Heart right ventricle (tissue), 16 donors: ENCODE measurements around the gene RANBP10. TPM values are rescaled to one million over a fixed set of nuclear protein-coding genes. Genes with fewer than 3 reads are reported as not detected.

ENCODE experiments used
- ATAC-seq, 8 donors: fragments of 200-7000 bp; cut with Tn5 transposase; one replicate each; pipeline ENCODE4 v1.9.1; 2020; ENCODE audit warnings: mild to moderate bottlenecking in 8 of 8, moderate library complexity in 8 of 8, moderate number of reproducible peaks in 1 of 8
- DNase-seq, 2 donors: peaks; one replicate each; pipeline ENCODE4 v3.0.0-alpha.2; 2020
- H3K27ac ChIP-seq, 10 donors: fragments of 200-600 bp; sonication (generic) in 2 of 10; one replicate each; pipeline versions ENCODE4 v1.5.0 to v1.8.0; 2020 to 2022; ENCODE audit warnings: mild to moderate bottlenecking in 3 of 10
- H3K27me3 ChIP-seq, 7 donors: fragments of 200-600 bp; one replicate each; pipeline ENCODE4 v1.8.0; 2021 to 2022; ENCODE audit warnings: mild to moderate bottlenecking in 2 of 7
- H3K36me3 ChIP-seq, 9 donors: fragments of 200-600 bp; sonication (generic) in 1 of 9; one replicate each; pipeline versions ENCODE4 v1.5.0 to v1.8.0; 2020 to 2022; ENCODE audit warnings: mild to moderate bottlenecking in 2 of 9
- H3K4me1 ChIP-seq, 9 donors: fragments of 200-600 bp; sonication (generic) in 1 of 9; one replicate each; pipeline versions ENCODE4 v1.5.0 to v1.8.0; 2020 to 2022; ENCODE audit warnings: mild to moderate bottlenecking in 4 of 9
- H3K4me3 ChIP-seq, 10 donors: fragments of 200-600 bp; sonication (generic) in 2 of 10; one replicate each; pipeline versions ENCODE4 v1.5.0 to v1.8.0; 2020 to 2022; ENCODE audit warnings: mild to moderate bottlenecking in 7 of 10, moderate library complexity in 2 of 10
- H3K9me3 ChIP-seq, 11 donors: fragments of 200-600 bp in 10 of 11; sonication (generic) in 2 of 11; one replicate each; pipeline versions ENCODE4 v1.5.0 to v1.8.0; 2013 to 2022; ENCODE audit warnings: mild to moderate bottlenecking in 2 of 11, control low read depth in 1 of 11, moderate library complexity in 1 of 11
- WGBS, 2 donors: extraction: QIAGEN DNeasy Blood & Tissue Kit; methylation state at CpG; one replicate each; pipeline ENCODE4 v1.1.7; 2013; ENCODE audit warnings: inconsistent platforms in 1 of 2; 5-methylcytosine and 5-hydroxymethylcytosine counted together
- intact Hi-C, 10 donors: fragments of 100-400 bp; cut with DNase I; formaldehyde crosslinking; loops; one replicate each; pipeline versions ENCODE4 v1.11.1 to v1.14.2; 2022
- polyA plus RNA-seq, 2 donors: library from polyadenylated mRNA; stranded (reverse); fragments of 200-250 nt; gene quantifications; one replicate each; pipeline ENCODE4 v1.2.3, GENCODE V29; 2013
- total RNA-seq, 10 donors: library from RNA; stranded (reverse); fragmentation: NEBNext Ultra II Directional in 3 of 10; extraction: Animal tissue kit (Norgen Biotek cat#: 25700) in 3 of 10; gene quantifications; one replicate each; pipeline versions ENCODE4 v1.2.1 to v1.2.4, GENCODE V29; 2021 to 2023
- TF ChIP-seq, protein P1 (sequence below), 9 donors: fragments of 200-600 bp; sonication (generic) in 2 of 9; IDR thresholded peaks; one replicate each; pipeline versions ENCODE4 v1.5.0 to v1.8.0; 2021 to 2022; ENCODE audit warnings: antibody characterized with exemption in 9 of 9, mild to moderate bottlenecking in 5 of 9, moderate library complexity in 1 of 9
- donor health status: Arrhythmogenic right ventricular cardiomyopathy.
- donor health status: ischemic (EF 13 %, LVEDD 7.1; RV severe dilation, severe dysfunction).
- donor health status: healthy with polysubstance abuse.
- donor health status: DM: no; HTN: yes; CAD: no.
- donor health status: DM: no; HTN: no; CAD: no.
- donor health status: ischemic (EF 25% LVEDD 6.9; RV normal size, moderate dysfunction).
- donor health status: ischemic (EF 25% LVEDD 5.7; RV mildly dilated, moderate dysfunction).
- donor health status: healthy.
- donor health status: DM: yes; HTN: yes; CAD: no.
- donor health status: Ischemic cardiomyopathy.
- donor health status: ischemic (EF 35%, LVEDD 5.7; RV mildly dilated, moderate dysfunction).
- donor health status: nonischemic (EF 11% LVEDD 7.7; RV severe dilation, severe dysfunction).
- donor health status: DM: yes; HTN: yes; CAD: no.
- donor health status: PGD.
- donor health status: ischemic (EF 29% LVEDD 5.4; RV normal size, mild dysfunction).
- donor health status: nonischemic (EF 23%, LVEDD 6.1; RV moderate dilation, normal function).

RANBP10 gene
- total and polyA plus RNA-seq, 12 donors, result 6.4 to 21.6 (median 13.4) TPM

DNA sequence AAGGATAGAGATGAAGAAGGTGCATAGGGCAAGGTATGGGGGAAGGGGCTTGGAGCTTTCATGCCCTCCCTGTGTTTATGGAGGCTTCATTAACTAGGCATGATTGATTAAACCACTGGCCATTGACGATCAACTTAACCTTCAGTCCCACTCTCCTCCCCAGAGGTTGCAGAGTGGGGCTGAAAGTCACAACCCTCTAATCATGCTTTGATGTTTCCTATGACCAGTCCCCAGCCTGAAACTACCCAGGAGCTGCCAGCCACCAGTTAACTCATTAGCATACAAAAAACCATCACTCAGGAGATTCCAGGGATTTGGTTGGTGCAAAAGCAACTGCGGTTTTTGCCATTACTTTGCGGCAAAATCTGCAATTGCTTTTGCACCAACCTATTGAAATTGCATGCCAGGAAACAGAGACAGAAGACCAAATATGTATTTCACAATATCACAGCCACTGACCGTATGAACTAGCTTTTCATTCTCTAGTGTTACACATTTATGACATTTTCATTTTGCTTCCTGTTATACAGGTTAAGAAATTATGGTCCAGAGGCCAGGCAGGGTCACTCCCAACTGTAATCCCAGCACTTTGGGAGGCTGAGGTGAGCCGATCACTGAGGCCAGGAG lies 92.6 kb downstream of the RANBP10 start:
- ATAC-seq (no peak), DNase-seq (no peak)
- no peaks in the 10 kb centered on the region for H3K27me3 ChIP-seq
- H3K27ac ChIP-seq, result no peak overlapping the region
- TF ChIP-seq, protein P1, sequence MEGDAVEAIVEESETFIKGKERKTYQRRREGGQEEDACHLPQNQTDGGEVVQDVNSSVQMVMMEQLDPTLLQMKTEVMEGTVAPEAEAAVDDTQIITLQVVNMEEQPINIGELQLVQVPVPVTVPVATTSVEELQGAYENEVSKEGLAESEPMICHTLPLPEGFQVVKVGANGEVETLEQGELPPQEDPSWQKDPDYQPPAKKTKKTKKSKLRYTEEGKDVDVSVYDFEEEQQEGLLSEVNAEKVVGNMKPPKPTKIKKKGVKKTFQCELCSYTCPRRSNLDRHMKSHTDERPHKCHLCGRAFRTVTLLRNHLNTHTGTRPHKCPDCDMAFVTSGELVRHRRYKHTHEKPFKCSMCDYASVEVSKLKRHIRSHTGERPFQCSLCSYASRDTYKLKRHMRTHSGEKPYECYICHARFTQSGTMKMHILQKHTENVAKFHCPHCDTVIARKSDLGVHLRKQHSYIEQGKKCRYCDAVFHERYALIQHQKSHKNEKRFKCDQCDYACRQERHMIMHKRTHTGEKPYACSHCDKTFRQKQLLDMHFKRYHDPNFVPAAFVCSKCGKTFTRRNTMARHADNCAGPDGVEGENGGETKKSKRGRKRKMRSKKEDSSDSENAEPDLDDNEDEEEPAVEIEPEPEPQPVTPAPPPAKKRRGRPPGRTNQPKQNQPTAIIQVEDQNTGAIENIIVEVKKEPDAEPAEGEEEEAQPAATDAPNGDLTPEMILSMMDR (IDR thresholded peaks at IDR 0.05), result no peak
- 85 to 90% methylated on average over 5 of the region's 5 CpGs for WGBS, 2 donors
- H3K4me1 ChIP-seq, result peaks cover 0 to 32% (median 12%) of the 10 kb centered on the region in 9 donors
- no peaks in the 10 kb centered on the region for H3K9me3 ChIP-seq
- no peak overlapping the region for H3K4me3 ChIP-seq
- intact Hi-C loops, result loop anchor here in 1 of 10 donors (5.0 kb wide), 1 partner anchor 36 kb away; no protein-coding TSS in a partner anchor
- peaks cover 0 to 4% (median 0%) of the 10 kb centered on the region in 9 donors for H3K36me3 ChIP-seq

DNA sequence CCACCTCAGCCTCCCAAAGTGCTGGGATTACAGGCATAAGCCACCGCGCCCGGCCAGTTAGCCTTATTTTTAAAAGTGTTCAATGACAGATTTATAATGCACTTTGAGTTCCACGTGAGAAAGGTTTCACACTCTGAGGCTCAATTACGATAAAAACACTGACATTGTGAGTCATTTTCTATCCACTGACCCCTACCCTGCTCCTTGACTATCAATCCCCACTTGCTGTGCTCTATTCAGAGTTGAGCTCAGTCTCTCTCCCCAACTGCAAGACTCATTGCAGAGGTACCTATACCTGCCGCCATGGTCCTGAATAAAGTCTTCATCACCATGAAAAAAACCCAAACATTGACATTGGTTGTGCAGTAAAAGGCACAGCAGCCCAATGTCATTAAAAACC lies 95.8 kb downstream of the RANBP10 start:
- Histone ChIP-seq H3K27ac (no peak overlapping the region), H3K4me3 (no peak overlapping the region), H3K9me3 (no peaks in the 10 kb centered on the region), H3K27me3 (no peaks in the 10 kb centered on the region), H3K36me3 (peaks cover 0 to 4% (median 0%) of the 10 kb centered on the region in 9 donors), H3K4me1 (peaks cover 0 to 21% (median 0%) of the 10 kb centered on the region in 9 donors)
- no peak for DNase-seq
- WGBS, 2 donors, result 93 to 95% methylated on average over 6 of the region's 6 CpGs
- TF ChIP-seq, protein P1 (IDR thresholded peaks at IDR 0.05), result no peak
- intact Hi-C loops, result loop anchor here in 1 of 10 donors (5.0 kb wide), 1 partner anchor 33 kb away; no protein-coding TSS in a partner anchor
- ATAC-seq, result no peak

DNA sequence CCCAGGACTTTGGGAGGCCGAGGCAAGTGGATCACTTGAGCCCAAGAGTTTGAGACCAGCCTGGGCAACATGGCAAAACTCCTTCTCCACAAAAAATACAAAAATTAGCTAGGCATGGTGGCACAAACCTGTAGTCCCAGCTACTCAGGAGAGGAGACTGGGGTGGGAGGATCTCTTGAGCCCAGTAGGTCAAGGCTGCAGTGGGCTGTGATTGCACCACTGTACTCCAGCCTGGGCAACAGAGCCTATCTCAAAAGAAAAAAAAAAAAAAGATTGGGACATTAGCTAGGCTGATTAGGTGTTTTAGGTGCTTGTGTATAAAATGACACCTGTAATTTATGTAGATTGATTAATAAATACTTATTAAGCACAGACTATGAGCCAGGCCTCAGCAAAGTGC lies 97.3 kb downstream of the RANBP10 start:
- intact Hi-C loops, result no loop called here
- ATAC-seq (no peak), DNase-seq (no peak)
- Histone ChIP-seq H3K27ac (no peak overlapping the region), H3K4me3 (no peak overlapping the region), H3K27me3 (no peaks in the 10 kb centered on the region), H3K36me3 (peaks cover 0 to 6% (median 0%) of the 10 kb centered on the region in 9 donors), H3K9me3 (no peaks in the 10 kb centered on the region), H3K4me1 (peaks cover 0 to 14% (median 6%) of the 10 kb centered on the region in 9 donors)
- TF ChIP-seq, protein P1 (IDR thresholded peaks at IDR 0.05), result no peak
- 93 to 100% methylated on average over 1 of the region's 1 CpG for WGBS, 2 donors

DNA sequence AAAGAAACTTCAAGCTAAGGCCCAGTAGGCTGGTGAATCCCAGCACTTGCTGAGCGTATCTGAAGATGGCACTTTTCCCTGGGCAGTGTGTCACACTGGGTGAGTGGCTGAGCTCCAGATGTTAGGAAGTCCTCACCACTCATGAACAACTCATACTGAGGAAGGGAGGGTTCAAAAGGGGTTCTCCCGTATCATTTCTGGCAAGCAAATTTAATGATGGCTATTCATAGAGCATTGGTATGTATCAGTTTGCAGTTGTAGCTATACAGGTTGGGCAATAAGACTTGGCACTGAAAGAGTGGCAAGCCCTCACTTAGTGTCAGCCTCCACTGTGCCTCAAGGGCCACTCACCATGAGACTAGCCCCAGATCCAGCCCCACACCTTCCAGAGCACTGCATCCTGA lies 98.0 kb downstream of the RANBP10 start:
- peaks cover 0 to 18% (median 8%) of the 10 kb centered on the region in 9 donors for H3K4me1 ChIP-seq
- H3K27me3 ChIP-seq, result no peaks in the 10 kb centered on the region
- ATAC-seq, result peak in 2 of 8 donors; percentile 25 to 47
- TF ChIP-seq, protein P1 (IDR thresholded peaks at IDR 0.05), result no peak
- peaks cover 0 to 6% (median 0%) of the 10 kb centered on the region in 9 donors for H3K36me3 ChIP-seq
- no peak overlapping the region for H3K27ac ChIP-seq
- H3K9me3 ChIP-seq, result no peaks in the 10 kb centered on the region
- no peak overlapping the region for H3K4me3 ChIP-seq
- 54 to 72% methylated on average over 2 of the region's 2 CpGs for WGBS, 2 donors
- intact Hi-C loops, result no loop called here
- DNase-seq, result no peak
